ENCODE results near the gene SDK1.

- TF ChIP-seq, protein P1, sequence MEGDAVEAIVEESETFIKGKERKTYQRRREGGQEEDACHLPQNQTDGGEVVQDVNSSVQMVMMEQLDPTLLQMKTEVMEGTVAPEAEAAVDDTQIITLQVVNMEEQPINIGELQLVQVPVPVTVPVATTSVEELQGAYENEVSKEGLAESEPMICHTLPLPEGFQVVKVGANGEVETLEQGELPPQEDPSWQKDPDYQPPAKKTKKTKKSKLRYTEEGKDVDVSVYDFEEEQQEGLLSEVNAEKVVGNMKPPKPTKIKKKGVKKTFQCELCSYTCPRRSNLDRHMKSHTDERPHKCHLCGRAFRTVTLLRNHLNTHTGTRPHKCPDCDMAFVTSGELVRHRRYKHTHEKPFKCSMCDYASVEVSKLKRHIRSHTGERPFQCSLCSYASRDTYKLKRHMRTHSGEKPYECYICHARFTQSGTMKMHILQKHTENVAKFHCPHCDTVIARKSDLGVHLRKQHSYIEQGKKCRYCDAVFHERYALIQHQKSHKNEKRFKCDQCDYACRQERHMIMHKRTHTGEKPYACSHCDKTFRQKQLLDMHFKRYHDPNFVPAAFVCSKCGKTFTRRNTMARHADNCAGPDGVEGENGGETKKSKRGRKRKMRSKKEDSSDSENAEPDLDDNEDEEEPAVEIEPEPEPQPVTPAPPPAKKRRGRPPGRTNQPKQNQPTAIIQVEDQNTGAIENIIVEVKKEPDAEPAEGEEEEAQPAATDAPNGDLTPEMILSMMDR (IDR thresholded peaks at IDR 0.05; ENCODE audit: low read depth, low read length, poor library complexity, severe bottlenecking): no peak
- TF ChIP-seq EZH2phosphoT487 (IDR thresholded peaks at IDR 0.05; ENCODE audit: borderline replicate concordance, low read length): no peak
Observed at GRCh38 chr7:3378390-3379150, 77.5 kb downstream of the SDK1 start.

Data from DOHH2 (cell line).